Effector memory CD4-positive, alpha-beta T cell (primary cell): ENCODE results near the gene CYTH1.

Experiments
- DNase-seq, 3 donors: peaks; one replicate each; pipeline ENCODE4 v3.0.0-alpha.2; 2020
- H3K27ac ChIP-seq: 2 replicates; pipeline ENCODE4 v1.7.0; 2013; ENCODE audit warnings: mild to moderate bottlenecking, low read length, moderate library complexity; ENCODE audit not compliant: insufficient read depth, poor library complexity, severe bottlenecking
- H3K27me3 ChIP-seq: replicated peaks from 2 replicates; pipeline ENCODE4 v1.7.0; 2013; ENCODE audit warnings: mild to moderate bottlenecking, low read length; ENCODE audit not compliant: insufficient read depth, control insufficient read depth, poor library complexity, severe bottlenecking
- H3K36me3 ChIP-seq: 2 replicates; pipeline ENCODE4 v1.7.0; 2013; ENCODE audit warnings: mild to moderate bottlenecking, low read length, moderate library complexity; ENCODE audit not compliant: control insufficient read depth, insufficient read depth
- H3K4me1 ChIP-seq: 2 replicates; pipeline ENCODE4 v1.7.0; 2013; ENCODE audit warnings: low read length, mild to moderate bottlenecking; ENCODE audit not compliant: control insufficient read depth, insufficient read depth, poor library complexity, severe bottlenecking
- H3K4me3 ChIP-seq: 2 replicates; pipeline ENCODE4 v1.7.0; 2013; ENCODE audit warnings: low read length, low read depth, mild to moderate bottlenecking; ENCODE audit not compliant: insufficient read depth, poor library complexity, severe bottlenecking
- H3K9me3 ChIP-seq: 2 replicates; pipeline ENCODE4 v1.7.0; 2013; ENCODE audit warnings: mild to moderate bottlenecking, low read length, moderate library complexity; ENCODE audit not compliant: control insufficient read depth

The CYTH1 gene

DNA sequence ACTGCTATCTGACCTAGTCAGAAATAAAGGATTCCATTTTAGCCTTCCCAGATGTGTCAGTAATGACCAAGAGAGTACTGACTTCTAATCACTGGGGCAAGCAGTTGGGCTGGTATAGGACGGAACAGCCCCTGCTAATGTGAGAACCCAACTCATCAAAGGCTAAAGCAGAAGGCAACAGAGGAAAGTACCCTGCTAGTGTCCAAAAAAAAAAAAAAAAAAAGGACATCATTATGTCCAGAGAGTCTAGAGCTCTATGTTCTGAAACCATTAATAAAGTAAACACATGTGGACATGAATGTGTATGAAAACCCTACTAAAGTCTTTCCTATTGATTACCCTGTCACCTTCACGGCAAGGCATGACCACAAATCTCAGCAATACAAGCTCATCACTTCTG, 85.0 kb downstream of the CYTH1 start:
- no peak for DNase-seq
- Histone ChIP-seq H3K27me3 (no peaks in the 10 kb centered on the region), H3K4me1 (no peaks in the 10 kb centered on the region), H3K4me3 (no peak overlapping the region), H3K27ac (no peak overlapping the region), H3K9me3 (no peaks in the 10 kb centered on the region), H3K36me3 (peaks cover 97% of the 10 kb centered on the region)

DNA sequence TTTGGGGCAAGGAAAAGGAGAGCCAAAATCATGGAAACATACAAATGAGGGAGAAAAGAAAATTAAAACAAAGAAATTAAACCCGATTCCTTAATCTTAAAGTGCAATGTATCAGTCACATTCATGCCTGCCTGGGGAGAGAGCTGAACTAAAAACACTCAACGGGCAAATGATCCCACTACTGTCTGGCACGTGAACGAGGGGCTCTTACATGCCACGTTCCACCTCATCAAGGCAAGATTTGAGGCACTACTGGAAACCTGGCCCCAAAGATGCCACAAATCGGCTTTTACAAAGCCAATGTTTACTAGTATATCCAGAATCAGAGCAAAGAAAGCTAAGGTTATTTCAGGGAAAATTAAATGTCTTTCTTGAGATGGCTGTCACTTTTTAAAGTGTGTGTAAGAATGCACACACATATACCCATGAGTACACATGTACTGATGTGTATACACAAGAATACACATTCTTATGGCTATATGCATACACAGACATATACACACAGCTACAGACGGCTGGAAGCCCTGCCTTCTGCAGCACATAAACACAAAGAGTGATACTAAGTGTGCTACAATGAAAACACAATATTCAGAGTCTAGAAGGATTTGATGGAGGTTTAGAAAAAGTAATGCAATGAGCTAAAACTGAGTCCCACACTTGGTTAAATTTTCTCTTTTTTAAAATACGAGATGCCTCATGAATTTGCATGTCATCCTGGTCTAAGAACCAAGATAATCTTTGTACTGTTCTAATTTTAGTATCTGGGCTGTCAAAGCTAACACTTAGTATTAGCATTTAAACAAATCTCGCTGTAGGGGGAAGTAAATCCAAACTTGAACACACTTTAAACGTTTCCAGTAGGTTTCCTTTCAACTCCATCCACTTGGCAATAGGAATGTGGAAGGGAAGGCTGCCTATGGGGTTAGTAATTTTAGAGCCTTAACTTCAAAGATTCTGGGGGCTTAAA, 85.8 kb downstream of the CYTH1 start:
- H3K27ac ChIP-seq = no peak overlapping the region
- no peaks in the 10 kb centered on the region for H3K27me3 ChIP-seq
- peaks cover 97% of the 10 kb centered on the region for H3K36me3 ChIP-seq
- no peaks in the 10 kb centered on the region for H3K9me3 ChIP-seq
- H3K4me1 ChIP-seq = no peaks in the 10 kb centered on the region
- H3K4me3 ChIP-seq = no peak overlapping the region
- DNase-seq = no peak

DNA sequence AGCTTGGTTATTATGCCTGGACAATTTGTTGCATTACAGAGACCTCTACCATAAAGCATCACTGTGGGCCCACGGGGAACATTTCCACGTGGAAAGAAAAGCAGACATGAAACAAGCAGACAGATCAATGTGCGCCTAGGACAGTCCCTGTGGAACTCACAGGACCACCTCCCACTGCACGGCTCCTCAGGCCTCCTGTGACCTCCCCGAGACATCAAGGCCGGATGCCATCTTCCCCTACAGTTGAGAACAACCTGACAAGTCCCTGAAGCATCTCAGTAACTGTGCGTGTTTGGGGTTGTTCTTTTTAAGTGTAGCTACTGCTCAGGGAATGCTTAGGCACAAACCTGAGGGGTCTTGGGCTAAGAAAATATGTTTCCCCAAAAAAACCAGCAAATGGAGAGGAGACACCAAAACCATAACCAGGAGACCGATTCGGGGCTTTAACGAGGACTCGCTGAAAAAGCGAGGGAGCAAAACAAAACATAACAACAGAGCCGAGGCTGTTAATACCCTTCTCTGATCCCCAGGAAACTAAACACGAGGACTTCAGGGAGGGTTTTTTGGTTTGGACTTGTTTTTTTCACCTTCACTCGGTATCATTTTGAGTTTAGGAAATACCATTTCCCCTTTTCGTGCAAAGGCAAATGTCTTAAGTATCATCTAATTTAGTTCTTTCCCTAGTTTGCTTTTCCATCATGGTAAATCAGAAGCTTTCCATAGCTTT, 87.1 kb downstream of the CYTH1 start:
- no peaks in the 10 kb centered on the region for H3K27me3 ChIP-seq
- peaks cover 94% of the 10 kb centered on the region for H3K36me3 ChIP-seq
- no peak for DNase-seq
- H3K4me3 ChIP-seq = no peak overlapping the region
- H3K27ac ChIP-seq = no peak overlapping the region
- no peaks in the 10 kb centered on the region for H3K4me1 ChIP-seq
- no peaks in the 10 kb centered on the region for H3K9me3 ChIP-seq

DNA sequence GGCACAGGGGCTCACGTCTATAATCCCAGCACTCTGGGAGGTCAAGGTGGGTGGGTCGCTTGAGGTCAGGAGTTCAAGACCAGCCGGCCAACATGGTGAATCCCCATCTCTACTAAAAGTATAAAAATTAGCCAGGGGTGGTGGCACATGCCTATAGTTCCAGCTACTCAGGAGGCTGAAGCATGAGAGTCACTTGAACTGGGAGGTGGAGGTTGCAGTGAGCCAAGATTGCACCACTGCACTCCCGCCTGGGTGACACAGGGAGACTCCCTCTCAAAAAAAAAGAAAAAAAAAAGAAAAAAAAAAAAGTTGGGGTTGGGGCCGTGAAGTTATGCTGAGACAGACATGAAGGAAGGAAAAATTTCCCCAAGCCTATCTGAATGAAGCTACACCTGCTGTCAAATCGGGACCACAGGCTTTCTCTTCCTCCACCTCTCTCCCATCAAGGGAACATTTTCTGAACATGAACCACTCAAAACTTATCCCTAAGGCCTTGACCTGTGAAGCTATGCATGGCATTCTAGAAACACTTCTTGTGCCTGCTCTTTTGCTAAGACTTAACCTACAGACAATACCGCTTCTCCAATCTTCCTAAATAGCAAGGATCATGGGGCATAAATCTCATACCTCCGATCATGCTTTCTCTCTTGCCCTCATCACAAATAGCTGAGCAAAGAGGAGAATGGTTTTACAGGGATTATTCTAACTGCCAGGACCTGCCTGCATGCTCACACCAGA, 88.6 kb downstream of the CYTH1 start:
- no peaks in the 10 kb centered on the region for H3K4me1 ChIP-seq
- no peaks in the 10 kb centered on the region for H3K27me3 ChIP-seq
- H3K36me3 ChIP-seq = peaks cover 94% of the 10 kb centered on the region
- DNase-seq = no peak
- H3K9me3 ChIP-seq = no peaks in the 10 kb centered on the region
- H3K27ac ChIP-seq = no peak overlapping the region
- no peak overlapping the region for H3K4me3 ChIP-seq

DNA sequence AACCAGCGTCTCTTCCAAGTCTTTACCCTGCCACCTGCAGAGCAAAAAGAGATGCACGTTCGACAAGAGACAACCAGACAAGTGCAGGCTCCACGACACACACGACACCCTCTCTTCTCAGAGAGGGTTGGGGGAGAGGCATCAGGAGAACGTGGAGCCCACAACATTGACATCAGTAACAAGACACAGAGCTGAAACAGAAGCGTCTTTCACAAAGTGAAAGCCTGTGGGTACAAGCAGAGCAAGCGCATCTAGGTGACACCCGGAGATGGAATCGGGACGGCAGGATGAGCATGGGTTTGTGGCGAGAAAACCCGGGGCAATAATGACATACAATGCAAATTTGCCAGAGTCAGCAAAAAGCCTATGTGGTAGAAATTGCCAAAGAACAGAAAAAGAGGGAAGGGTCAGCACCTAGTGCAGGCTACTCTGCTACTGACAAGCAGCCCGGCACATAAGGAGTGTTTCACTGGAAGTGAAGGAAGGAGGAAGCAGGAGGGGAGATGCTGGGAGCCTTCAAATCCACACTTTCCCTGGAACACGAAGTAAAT, 89.5 kb downstream of the CYTH1 start:
- H3K27me3 ChIP-seq = no peaks in the 10 kb centered on the region
- peaks cover 94% of the 10 kb centered on the region for H3K36me3 ChIP-seq
- H3K27ac ChIP-seq = no peak overlapping the region
- H3K4me1 ChIP-seq = no peaks in the 10 kb centered on the region
- no peak overlapping the region for H3K4me3 ChIP-seq
- no peak for DNase-seq
- no peaks in the 10 kb centered on the region for H3K9me3 ChIP-seq

DNA sequence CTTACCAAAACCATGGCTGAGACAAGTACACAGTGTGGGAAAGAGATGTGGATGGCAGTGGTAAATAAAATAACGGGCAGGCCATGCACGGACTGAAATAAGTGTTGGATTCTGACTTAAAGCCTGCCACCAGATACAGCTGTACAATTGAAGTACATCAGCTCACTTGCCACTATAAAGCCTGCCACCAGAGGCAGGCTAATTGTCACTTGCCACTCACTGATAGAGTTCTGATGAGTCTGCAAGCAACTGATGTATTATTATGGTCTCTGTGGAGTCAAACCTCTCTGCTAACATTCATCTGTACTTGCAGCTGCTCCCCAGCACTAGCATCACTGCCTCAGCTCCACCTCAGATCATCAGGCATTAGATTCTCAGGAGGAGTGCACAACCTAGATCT, 93.0 kb downstream of the CYTH1 start:
- no peaks in the 10 kb centered on the region for H3K27me3 ChIP-seq
- peaks cover 83% of the 10 kb centered on the region for H3K36me3 ChIP-seq

DNA sequence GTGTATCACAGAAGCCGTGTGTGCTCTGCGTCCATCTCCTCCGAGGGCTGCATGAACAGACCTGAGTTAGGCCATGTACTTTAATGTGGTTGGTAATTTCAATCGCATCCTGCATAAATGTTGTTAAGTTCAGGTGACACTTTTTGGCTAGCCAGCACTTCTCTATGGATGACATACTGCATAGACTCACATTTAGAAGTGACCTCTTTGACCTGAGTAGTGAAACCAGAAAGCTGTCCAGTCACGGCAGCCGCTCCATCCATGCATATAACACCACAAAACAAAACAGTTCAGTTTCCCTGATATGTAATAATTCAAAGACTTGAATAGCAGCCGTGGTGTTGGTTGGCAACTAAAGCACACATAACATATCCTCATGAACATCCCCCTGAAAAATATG, 94.1 kb downstream of the CYTH1 start:
- Histone ChIP-seq H3K9me3 (no peaks in the 10 kb centered on the region), H3K4me1 (no peaks in the 10 kb centered on the region), H3K27ac (no peak overlapping the region), H3K36me3 (peaks cover 85% of the 10 kb centered on the region), H3K27me3 (no peaks in the 10 kb centered on the region), H3K4me3 (no peak overlapping the region)
- DNase-seq = no peak

More for the DNA sequence above, 93.0 kb downstream of the CYTH1 start:
- H3K9me3 ChIP-seq = no peaks in the 10 kb centered on the region
- no peak overlapping the region for H3K27ac ChIP-seq
- H3K4me3 ChIP-seq = no peak overlapping the region
- no peaks in the 10 kb centered on the region for H3K4me1 ChIP-seq
- DNase-seq = no peak

DNA sequence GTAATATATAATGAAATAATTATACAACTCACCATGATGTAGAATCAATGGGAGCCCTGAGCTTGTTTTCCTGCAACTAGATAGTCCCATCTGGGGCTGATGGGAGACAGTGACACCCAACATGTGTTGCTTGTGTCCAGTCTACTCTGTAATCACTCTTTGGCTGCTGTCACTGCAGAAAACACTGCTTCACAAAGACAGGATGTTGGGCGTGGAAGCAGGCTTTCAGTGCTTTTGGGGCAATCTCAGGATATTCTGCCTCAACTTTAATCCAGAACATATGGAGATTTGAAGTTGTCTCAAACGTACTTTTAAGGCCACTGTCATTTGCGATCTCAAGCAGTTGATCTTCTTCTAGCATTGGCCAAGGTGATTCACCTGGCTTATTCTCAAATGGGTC, 94.9 kb downstream of the CYTH1 start:
- H3K36me3 ChIP-seq = peaks cover 85% of the 10 kb centered on the region
- H3K4me3 ChIP-seq = no peak overlapping the region
- no peak overlapping the region for H3K27ac ChIP-seq
- no peak for DNase-seq
- no peaks in the 10 kb centered on the region for H3K27me3 ChIP-seq
- no peaks in the 10 kb centered on the region for H3K4me1 ChIP-seq
- no peaks in the 10 kb centered on the region for H3K9me3 ChIP-seq

DNA sequence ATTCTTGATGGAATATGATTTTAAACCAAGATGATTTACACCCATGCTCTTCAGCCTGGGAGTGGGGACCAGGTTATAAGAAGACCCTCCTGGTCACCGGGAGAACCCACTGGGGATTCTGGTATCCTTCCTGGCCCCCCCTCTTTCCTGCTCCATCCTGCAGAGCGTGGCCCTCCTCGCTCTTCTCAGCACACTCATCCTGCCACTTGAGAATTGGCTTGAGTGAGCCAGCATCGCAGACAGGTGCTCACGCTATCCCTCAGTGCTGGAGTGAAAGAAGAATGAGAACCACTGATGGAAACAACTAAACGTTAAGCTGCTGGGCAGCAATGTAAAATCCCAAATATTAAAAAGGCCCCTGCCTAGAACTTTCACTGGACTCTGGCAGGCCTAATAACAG, 98.0 kb downstream of the CYTH1 start:
- Histone ChIP-seq H3K27me3 (no peaks in the 10 kb centered on the region), H3K4me1 (no peaks in the 10 kb centered on the region), H3K36me3 (peaks cover 88% of the 10 kb centered on the region), H3K27ac (no peak overlapping the region), H3K4me3 (no peak overlapping the region), H3K9me3 (no peaks in the 10 kb centered on the region)
- no peak for DNase-seq
